Measurements from ENCODE around the gene OR10G2.

- TF ChIP-seq POLR2AphosphoS5 (IDR thresholded peaks at IDR 0.05; ENCODE audit: low read depth, low read length) (no peak), TAF1 (IDR thresholded peaks at IDR 0.05; ENCODE audit: borderline replicate concordance, insufficient read depth, low read length) (no peak), SIN3A (IDR thresholded peaks at IDR 0.05; ENCODE audit: borderline replicate concordance, insufficient read depth, low read length) (no peak)
Observed at GRCh38 chr14:21673718-21674117, 39.0 kb upstream of the OR10G2 start, which contains the start of gene OR4E1.

All from PFSK-1 (cell line).